Mammary epithelial cell (primary cell): ENCODE data around the gene USP37.

Experiments used
- CTCF ChIP-seq, 2 donors: IDR thresholded peaks in 1 of 2; conservative IDR thresholded peaks in 1 of 2; 2 replicates each; pipeline ENCODE4 v1.5.1; 2011 to 2012; ENCODE audit warnings: inconsistent platforms in 2 of 2, low read length in 2 of 2, mild to moderate bottlenecking in 2 of 2, control low read depth in 1 of 2, low read depth in 1 of 2; ENCODE audit not compliant: insufficient read depth in 1 of 2; ENCODE audit errors: extremely low read depth in 1 of 2
- EZH2 ChIP-seq: IDR thresholded peaks from 2 replicates; pipeline ENCODE4 v1.6.1; 2012; ENCODE audit warnings: low read length, inconsistent platforms, borderline replicate concordance

DNA sequence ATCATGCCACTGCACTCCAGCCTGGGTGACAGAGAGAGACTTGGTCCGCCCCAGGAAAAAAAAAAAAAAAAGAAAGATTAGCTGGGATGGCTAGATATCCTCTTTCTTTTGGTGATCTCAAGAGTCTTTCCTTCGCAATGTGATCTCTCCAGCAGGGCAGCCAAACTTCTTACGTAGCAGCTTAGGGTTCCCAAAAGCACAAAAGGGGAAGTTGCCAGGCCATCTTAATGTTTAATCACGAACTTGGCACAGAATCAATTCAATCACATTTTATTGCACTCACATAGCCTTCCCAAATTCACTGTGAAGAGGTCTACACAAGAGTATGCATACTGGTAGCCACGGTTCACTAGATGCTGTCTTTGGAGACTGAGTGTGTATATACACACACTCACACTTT lies 96.2 kb downstream of the USP37 start:
- no peak for TF ChIP-seq CTCF (conservative IDR thresholded peaks at IDR 0.05 in 1 of 2, IDR thresholded peaks at IDR 0.05 in 1 of 2; ENCODE audit: extremely low read depth in 1 of 2, insufficient read depth in 1 of 2, low read depth in 1 of 2, low read length in 2 of 2)
- TF ChIP-seq EZH2 = no peak
